ENCODE results near the gene ADAMTS18. TPM values are rescaled to one million over a fixed set of nuclear protein-coding genes. Genes with fewer than 3 reads are reported as not detected.

ADAMTS18 gene
- total and polyA plus RNA-seq, 9 of the 15 experiments (the other 6 are each of a cell fraction or from before 2014, with no cell fraction given), result not detected

DNA sequence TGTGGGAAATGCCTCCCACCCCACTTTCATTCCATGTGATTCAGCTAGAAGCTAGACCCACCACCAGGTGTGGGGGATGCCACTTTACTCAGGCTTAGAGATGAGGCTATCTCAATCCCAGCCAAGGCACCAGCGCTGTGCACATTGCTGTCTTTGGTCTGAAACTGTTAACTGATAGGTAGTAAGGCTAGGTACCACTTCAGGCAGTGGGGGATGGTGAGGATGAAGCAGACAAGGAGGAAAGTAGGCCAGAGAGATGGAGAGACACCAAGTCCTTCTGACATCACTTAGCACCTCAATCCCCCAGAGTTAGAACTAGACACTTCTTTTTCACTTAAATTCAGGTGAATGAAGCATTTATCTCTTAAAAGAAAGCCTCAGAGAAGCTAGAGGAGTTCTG lies 35.8 kb downstream of the ADAMTS18 start (continued):
- TF ChIP-seq SREBF2 (CRISPR knock-in tag; IDR thresholded peaks at IDR 0.05), result no peak

GRCh38 chr16:77398495-77398894 lies 36.3 kb downstream of the ADAMTS18 start:
- Histone ChIP-seq H3K9me3 (replicated peaks; ENCODE audit: control insufficient read depth, insufficient read depth, low read depth, low read length) (no peaks in the 10 kb centered on the region), H3K36me3 (ENCODE audit: control insufficient read depth, insufficient read depth, low read length) (no peaks in the 10 kb centered on the region), H2AFZ (ENCODE audit: low read depth, low read length) (no peak overlapping the region), H3K27ac (ENCODE audit: extremely low read depth, low read depth, low read length) (no peak overlapping the region), H4K20me1 (replicated peaks; ENCODE audit: control insufficient read depth, insufficient read depth, low read length) (no peaks in the 10 kb centered on the region), H3K4me2 (ENCODE audit: insufficient read depth, low read length) (no peak overlapping the region), H3K4me3 (no peak overlapping the region), H3K9ac (ENCODE audit: insufficient read depth in 1 of 2, low read depth in 2 of 2, low read length in 2 of 2) (no peak overlapping the region), H3K9me1 (ENCODE audit: control insufficient read depth, insufficient read depth, low read length) (no peaks in the 10 kb centered on the region), H3K27me3 (ENCODE audit: control insufficient read depth in 2 of 2, insufficient read depth in 2 of 2, low read length in 2 of 2) (no peaks in the 10 kb centered on the region), H3K4me1 (replicated peaks in 1 of 2; ENCODE audit: control insufficient read depth in 2 of 2, insufficient read depth in 2 of 2, low read length in 2 of 2) (no peaks in the 10 kb centered on the region), H3K79me2 (ENCODE audit: control insufficient read depth, insufficient read depth, low read length) (no peaks in the 10 kb centered on the region)
- intact Hi-C loops (cut with micrococcal nuclease), result no loop called here
- DNase-seq (ENCODE audit: extremely low read depth in 1 of 4, low spot score in 3 of 4), result no peak
- FAIRE-seq, result no peak
- CTCF ChIA-PET (ENCODE audit: low intra/inter-chr PET ratio), result no interaction called here
- 2% methylated on average over 4 of the region's 4 CpGs for WGBS (ENCODE audit: insufficient coverage, low coverage, missing lambda C conversion rate)
- in situ Hi-C loops (cut with MboI), result no loop called here
- POLR2A ChIA-PET, result no interaction called here
- ATAC-seq, result no peak
- BruUV-seq (replicated peaks), result no TSS peak
- TF ChIP-seq, protein P1, sequence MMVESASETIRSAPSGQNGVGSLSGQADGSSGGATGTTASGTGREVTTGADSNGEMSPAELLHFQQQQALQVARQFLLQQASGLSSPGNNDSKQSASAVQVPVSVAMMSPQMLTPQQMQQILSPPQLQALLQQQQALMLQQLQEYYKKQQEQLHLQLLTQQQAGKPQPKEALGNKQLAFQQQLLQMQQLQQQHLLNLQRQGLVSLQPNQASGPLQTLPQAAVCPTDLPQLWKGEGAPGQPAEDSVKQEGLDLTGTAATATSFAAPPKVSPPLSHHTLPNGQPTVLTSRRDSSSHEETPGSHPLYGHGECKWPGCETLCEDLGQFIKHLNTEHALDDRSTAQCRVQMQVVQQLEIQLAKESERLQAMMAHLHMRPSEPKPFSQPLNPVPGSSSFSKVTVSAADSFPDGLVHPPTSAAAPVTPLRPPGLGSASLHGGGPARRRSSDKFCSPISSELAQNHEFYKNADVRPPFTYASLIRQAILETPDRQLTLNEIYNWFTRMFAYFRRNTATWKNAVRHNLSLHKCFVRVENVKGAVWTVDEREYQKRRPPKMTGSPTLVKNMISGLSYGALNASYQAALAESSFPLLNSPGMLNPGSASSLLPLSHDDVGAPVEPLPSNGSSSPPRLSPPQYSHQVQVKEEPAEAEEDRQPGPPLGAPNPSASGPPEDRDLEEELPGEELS (CRISPR knock-in tag; IDR thresholded peaks at IDR 0.05; ENCODE audit: borderline replicate concordance), result no peak
- TF ChIP-seq NR3C1 (CRISPR knock-in tag; IDR thresholded peaks at IDR 0.05), result no peak
- no peak for TF ChIP-seq NFATC3 (IDR thresholded peaks at IDR 0.05)
- no peak for TF ChIP-seq ZBTB34 (CRISPR knock-in tag; IDR thresholded peaks at IDR 0.05)
- no peak for TF ChIP-seq ZFPM2 (CRISPR knock-in tag; IDR thresholded peaks at IDR 0.05)
- no peak for TF ChIP-seq BDP1 (IDR thresholded peaks at IDR 0.05; ENCODE audit: insufficient read depth, insufficient read length)
- no peak for TF ChIP-seq ZNF184 (CRISPR knock-in tag; IDR thresholded peaks at IDR 0.05)
- TF ChIP-seq ZBTB43 (CRISPR knock-in tag; IDR thresholded peaks at IDR 0.05), result no peak
- TF ChIP-seq, protein P2, sequence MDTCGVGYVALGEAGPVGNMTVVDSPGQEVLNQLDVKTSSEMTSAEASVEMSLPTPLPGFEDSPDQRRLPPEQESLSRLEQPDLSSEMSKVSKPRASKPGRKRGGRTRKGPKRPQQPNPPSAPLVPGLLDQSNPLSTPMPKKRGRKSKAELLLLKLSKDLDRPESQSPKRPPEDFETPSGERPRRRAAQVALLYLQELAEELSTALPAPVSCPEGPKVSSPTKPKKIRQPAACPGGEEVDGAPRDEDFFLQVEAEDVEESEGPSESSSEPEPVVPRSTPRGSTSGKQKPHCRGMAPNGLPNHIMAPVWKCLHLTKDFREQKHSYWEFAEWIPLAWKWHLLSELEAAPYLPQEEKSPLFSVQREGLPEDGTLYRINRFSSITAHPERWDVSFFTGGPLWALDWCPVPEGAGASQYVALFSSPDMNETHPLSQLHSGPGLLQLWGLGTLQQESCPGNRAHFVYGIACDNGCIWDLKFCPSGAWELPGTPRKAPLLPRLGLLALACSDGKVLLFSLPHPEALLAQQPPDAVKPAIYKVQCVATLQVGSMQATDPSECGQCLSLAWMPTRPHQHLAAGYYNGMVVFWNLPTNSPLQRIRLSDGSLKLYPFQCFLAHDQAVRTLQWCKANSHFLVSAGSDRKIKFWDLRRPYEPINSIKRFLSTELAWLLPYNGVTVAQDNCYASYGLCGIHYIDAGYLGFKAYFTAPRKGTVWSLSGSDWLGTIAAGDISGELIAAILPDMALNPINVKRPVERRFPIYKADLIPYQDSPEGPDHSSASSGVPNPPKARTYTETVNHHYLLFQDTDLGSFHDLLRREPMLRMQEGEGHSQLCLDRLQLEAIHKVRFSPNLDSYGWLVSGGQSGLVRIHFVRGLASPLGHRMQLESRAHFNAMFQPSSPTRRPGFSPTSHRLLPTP (IDR thresholded peaks at IDR 0.05; ENCODE audit: borderline replicate concordance, extremely low read depth, insufficient read length), result no peak
- no peak for TF ChIP-seq RAD51 (IDR thresholded peaks at IDR 0.05; ENCODE audit: borderline replicate concordance, low read depth)
- TF ChIP-seq ZNF253 (CRISPR knock-in tag; conservative IDR thresholded peaks at IDR 0.05), result no peak
- TF ChIP-seq TEAD2 (tag; IDR thresholded peaks at IDR 0.05), result no peak
- no peak for TF ChIP-seq MCM3 (IDR thresholded peaks at IDR 0.05)
- TF ChIP-seq BCOR (IDR thresholded peaks at IDR 0.05), result no peak
- TF ChIP-seq TRIM24 (IDR thresholded peaks at IDR 0.05), result no peak
